Measurements from ENCODE around the gene PHACTR3. TPM values are rescaled to one million over a fixed set of nuclear protein-coding genes. Genes with fewer than 3 reads are reported as not detected.

The PHACTR3 gene
- total RNA-seq, 1 experiment from 2014 or later: not detected

GRCh38 chr20:59666586-59666985 is 62.2 kb downstream of the PHACTR3 start:
- H3K79me1 ChIP-seq (ENCODE audit: insufficient read depth, low read depth, low read length, poor library complexity, severe bottlenecking): no peaks in the 10 kb centered on the region
- H2BK120ac ChIP-seq (ENCODE audit: low read depth, low read length, poor library complexity, severe bottlenecking): no peak overlapping the region
- no CpG with 5 or more reads among the region's 7 CpGs for WGBS (ENCODE audit: extremely low coverage, insufficient read length, low lambda C conversion rate)
- no peaks in the 10 kb centered on the region for H3K4me1 ChIP-seq (ENCODE audit: insufficient read depth, low read length)
- H3K79me2 ChIP-seq (ENCODE audit: insufficient read depth, low read length): no peaks in the 10 kb centered on the region
- H3K14ac ChIP-seq (ENCODE audit: insufficient read depth, low read length): no peak overlapping the region
- H3K27ac ChIP-seq (ENCODE audit: insufficient read length, low read depth, low read length): no peak overlapping the region
- H3K27me3 ChIP-seq (ENCODE audit: insufficient read depth, low read length): peaks cover 2% of the 10 kb centered on the region
- H3K27ac Mint-ChIP-seq: no peak overlapping the region
- H2BK5ac ChIP-seq (ENCODE audit: insufficient read length, low read length): no peak overlapping the region
- no peak overlapping the region for H3T11ph ChIP-seq (ENCODE audit: low read length)
- no peak overlapping the region for H4K8ac ChIP-seq (replicated peaks; ENCODE audit: insufficient read length, low read depth, low read length)
- H3K18ac ChIP-seq (ENCODE audit: insufficient read length, low read depth, low read length): no peak overlapping the region
- peaks cover 30% of the 10 kb centered on the region for H3K27me3 Mint-ChIP-seq (ENCODE audit: low read depth)
- H3K36me3 Mint-ChIP-seq (ENCODE audit: insufficient read depth in 1 of 3, low read depth in 3 of 3): peaks cover 0 to 23% (median 17%) of the 10 kb centered on the region in 3 experiments; a peak in 5 of 7 replicates
- H2BK20ac ChIP-seq (ENCODE audit: low read depth, low read length, poor library complexity, severe bottlenecking): no peak overlapping the region
- H4K5ac ChIP-seq (ENCODE audit: insufficient read length, low read depth, low read length): no peak overlapping the region
- no peak overlapping the region for H2BK15ac ChIP-seq (ENCODE audit: low read depth, low read length)
- peaks cover 35% of the 10 kb centered on the region for H3K9me3 ChIP-seq (ENCODE audit: control insufficient read depth, low read depth, low read length)
- H4K91ac ChIP-seq (ENCODE audit: insufficient read length, low read depth, low read length): no peak overlapping the region
- H3K9ac ChIP-seq (ENCODE audit: extremely low read depth, insufficient read length, low read length): no peak overlapping the region
- no peaks in the 10 kb centered on the region for H3K4me1 Mint-ChIP-seq
- DNase-seq: no peak
- peaks cover 3% of the 10 kb centered on the region for H3K23me2 ChIP-seq (ENCODE audit: insufficient read length, low read depth, low read length, poor library complexity, severe bottlenecking)
- no peak overlapping the region for H3K4me2 ChIP-seq (ENCODE audit: insufficient read depth, insufficient read length, low read length)
- no peak overlapping the region for H3K23ac ChIP-seq (ENCODE audit: insufficient read length, low read depth, low read length)
- no peak overlapping the region for H3K4me3 Mint-ChIP-seq
- TF ChIP-seq CTCF (conservative IDR thresholded peaks at IDR 0.05): no peak
- peaks cover 0 to 95% of the 10 kb centered on the region in 2 experiments; a peak in 3 of 5 replicates for H3K9me3 Mint-ChIP-seq
- no peaks in the 10 kb centered on the region for H4K20me1 ChIP-seq (ENCODE audit: control insufficient read depth, insufficient read depth, insufficient read length)
- H3K4ac ChIP-seq (ENCODE audit: low read depth, low read length): no peak overlapping the region
- no peak overlapping the region for H2AFZ ChIP-seq (ENCODE audit: low read length)
- H2BK12ac ChIP-seq (ENCODE audit: insufficient read length, low read depth, low read length): no peak overlapping the region
- H2AK5ac ChIP-seq (ENCODE audit: insufficient read length, low read length): no peak overlapping the region
- H3K56ac ChIP-seq (ENCODE audit: insufficient read length, low read depth, low read length): no peak overlapping the region

Measured in H9 (cell line).